ENCODE measurements around the gene MIAT.

The MIAT gene

DNA sequence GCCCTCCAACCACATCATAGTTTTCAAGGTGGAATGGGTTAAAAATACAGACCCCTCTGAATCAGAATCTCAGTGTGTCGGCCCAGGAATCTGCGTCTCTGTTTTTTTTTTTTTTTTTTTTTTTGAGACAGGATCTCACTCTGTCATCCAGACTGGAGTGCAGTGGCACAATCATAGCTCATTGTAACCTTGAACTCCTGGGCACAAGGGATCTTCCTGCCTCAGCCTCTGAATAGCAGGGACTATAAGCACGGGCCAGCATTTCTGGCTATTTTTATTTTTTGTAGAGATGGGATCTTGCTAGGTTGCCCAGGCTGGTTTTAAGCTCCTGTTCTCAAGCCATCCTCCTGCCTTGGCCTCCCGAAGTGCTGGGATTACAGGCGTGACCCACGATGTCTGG lies 28.2 kb downstream of the MIAT start:
- no peaks in the 10 kb centered on the region for H4K20me1 ChIP-seq (ENCODE audit: insufficient read depth, low read length, poor library complexity, severe bottlenecking)
- H3F3A ChIP-seq (ENCODE audit: low read depth): no peaks in the 10 kb centered on the region
- no peak overlapping the region for H3K4me3 ChIP-seq (ENCODE audit: low read length, poor library complexity, severe bottlenecking)
- no peaks in the 10 kb centered on the region for H3K9me3 ChIP-seq (ENCODE audit: insufficient read depth, low read depth, low read length)
- H2AFZ ChIP-seq (ENCODE audit: low read length): no peak overlapping the region
- TF ChIP-seq CTCF (conservative IDR thresholded peaks at IDR 0.05; ENCODE audit: low read length): no peak
- no peak for TF ChIP-seq EZH2phosphoT487 (IDR thresholded peaks at IDR 0.05; ENCODE audit: borderline replicate concordance)
- peaks cover under 1% of the 10 kb centered on the region for H3K4me1 ChIP-seq (ENCODE audit: insufficient read depth, low read length, poor library complexity, severe bottlenecking)
- H3K4me2 ChIP-seq (ENCODE audit: low read depth, low read length, poor library complexity, severe bottlenecking): no peak overlapping the region
- H3K9me2 ChIP-seq (replicated peaks; ENCODE audit: low read depth, low read length): no peaks in the 10 kb centered on the region
- no peaks in the 10 kb centered on the region for H3K27me3 ChIP-seq (ENCODE audit: insufficient read depth, low read length, poor library complexity, severe bottlenecking)
- no peaks in the 10 kb centered on the region for H3K79me2 ChIP-seq (ENCODE audit: insufficient read depth, low read length)
- H3K36me3 ChIP-seq (ENCODE audit: insufficient read depth, low read length): no peaks in the 10 kb centered on the region; the same call in 1 of the 2 replicates
- no peak overlapping the region for H3K9ac ChIP-seq (ENCODE audit: low read depth, low read length, poor library complexity, severe bottlenecking)

GRCh38 chr22:26687439-26687838 lies 30.1 kb downstream of the MIAT start:
- Histone ChIP-seq H3K36me3 (ENCODE audit: insufficient read depth, low read length) (no peaks in the 10 kb centered on the region), H3K27me3 (ENCODE audit: insufficient read depth, low read length, poor library complexity, severe bottlenecking) (no peaks in the 10 kb centered on the region), H3K4me3 (ENCODE audit: low read length, poor library complexity, severe bottlenecking) (no peak overlapping the region), H3F3A (ENCODE audit: low read depth) (no peaks in the 10 kb centered on the region), H4K20me1 (ENCODE audit: insufficient read depth, low read length, poor library complexity, severe bottlenecking) (no peaks in the 10 kb centered on the region), H2AFZ (ENCODE audit: low read length) (no peak overlapping the region), H3K9me2 (replicated peaks; ENCODE audit: low read depth, low read length) (no peaks in the 10 kb centered on the region), H3K79me2 (ENCODE audit: insufficient read depth, low read length) (no peaks in the 10 kb centered on the region), H3K9ac (ENCODE audit: low read depth, low read length, poor library complexity, severe bottlenecking) (no peak overlapping the region), H3K4me2 (ENCODE audit: low read depth, low read length, poor library complexity, severe bottlenecking) (no peak overlapping the region), H3K9me3 (ENCODE audit: insufficient read depth, low read depth, low read length) (no peaks in the 10 kb centered on the region), H3K4me1 (ENCODE audit: insufficient read depth, low read length, poor library complexity, severe bottlenecking) (peaks cover 11% of the 10 kb centered on the region)
- TF ChIP-seq CTCF (conservative IDR thresholded peaks at IDR 0.05; ENCODE audit: low read length) (no peak), EZH2phosphoT487 (IDR thresholded peaks at IDR 0.05; ENCODE audit: borderline replicate concordance) (no peak)

GRCh38 chr22:26689513-26690301 lies 32.3 kb downstream of the MIAT start:
- no peaks in the 10 kb centered on the region; the same call in 1 of the 2 replicates for H3K36me3 ChIP-seq (ENCODE audit: insufficient read depth, low read length)
- no peaks in the 10 kb centered on the region for H3K9me3 ChIP-seq (ENCODE audit: insufficient read depth, low read depth, low read length)
- H3K27me3 ChIP-seq (ENCODE audit: insufficient read depth, low read length, poor library complexity, severe bottlenecking): no peaks in the 10 kb centered on the region
- H3F3A ChIP-seq (ENCODE audit: low read depth): no peaks in the 10 kb centered on the region
- TF ChIP-seq CTCF (conservative IDR thresholded peaks at IDR 0.05; ENCODE audit: low read length) (no peak), EZH2phosphoT487 (IDR thresholded peaks at IDR 0.05; ENCODE audit: borderline replicate concordance) (no peak)
- no peak overlapping the region for H2AFZ ChIP-seq (ENCODE audit: low read length)
- H3K4me3 ChIP-seq (ENCODE audit: low read length, poor library complexity, severe bottlenecking): no peak overlapping the region
- no peak overlapping the region for H3K9ac ChIP-seq (ENCODE audit: low read depth, low read length, poor library complexity, severe bottlenecking)
- no peaks in the 10 kb centered on the region for H4K20me1 ChIP-seq (ENCODE audit: insufficient read depth, low read length, poor library complexity, severe bottlenecking)
- peaks cover 11% of the 10 kb centered on the region for H3K4me1 ChIP-seq (ENCODE audit: insufficient read depth, low read length, poor library complexity, severe bottlenecking)
- H3K79me2 ChIP-seq (ENCODE audit: insufficient read depth, low read length): no peaks in the 10 kb centered on the region
- no peak overlapping the region for H3K4me2 ChIP-seq (ENCODE audit: low read depth, low read length, poor library complexity, severe bottlenecking)
- H3K9me2 ChIP-seq (replicated peaks; ENCODE audit: low read depth, low read length): no peaks in the 10 kb centered on the region

All from Loucy (cell line).